IMR-90 (cell line): ENCODE results near the gene EHD4. TPM values are rescaled to one million over a fixed set of nuclear protein-coding genes. Genes with fewer than 3 reads are reported as not detected.

Source experiments
- ATAC-seq: fragments of 200-7000 bp; cut with Tn5 transposase; 2 replicates; pipeline ENCODE4 v1.9.1; 2020; ENCODE audit warnings: low read depth, mild to moderate bottlenecking, moderate library complexity
- BruUV-seq: library from RNA; stranded (reverse); fragments of 400-500 nt; replicated peaks from 2 replicates; lab custom pipeline; 2021; lab: Mats Ljungman, UMichigan
- CTCF ChIA-PET: fragments of 300-600 bp; formaldehyde crosslinking; extraction: SDS; loops from one replicate; lab custom pipeline; 2021; ENCODE audit warnings: antibody characterized with exemption; lab: Yijun Ruan, JAX
- POLR2A ChIA-PET: fragments of 300-600 bp; sonication (Branson Sonifier 250); formaldehyde crosslinking; loops from one replicate; lab custom pipeline; 2022; ENCODE audit warnings: antibody characterized with exemption; ENCODE audit not compliant: unreplicated experiment; lab: Charles Lee
- DNase-seq: peaks from one replicate; pipeline ENCODE4 v3.0.0; 2013
- H2AFZ ChIP-seq: replicated peaks from 2 replicates; pipeline ENCODE3; 2013; ENCODE audit warnings: low read length, mild to moderate bottlenecking; ENCODE audit not compliant: poor library complexity
- H2AK5ac ChIP-seq: 2 replicates; pipeline ENCODE4 v1.6.1; 2013; ENCODE audit warnings: low read depth, low read length, inconsistent platforms
- H2AK9ac ChIP-seq: replicated peaks from 2 replicates; pipeline ENCODE3; 2013; ENCODE audit warnings: mild to moderate bottlenecking, low read depth, low read length, moderate library complexity; ENCODE audit not compliant: poor library complexity
- H2BK120ac ChIP-seq: 2 replicates; pipeline ENCODE4 v1.6.1; 2013; ENCODE audit warnings: low read depth, low read length, inconsistent platforms
- H2BK15ac ChIP-seq: 3 replicates; pipeline ENCODE4 v1.6.1; 2013; ENCODE audit warnings: low read depth, low read length, inconsistent platforms
- H2BK20ac ChIP-seq: 2 replicates; pipeline ENCODE4 v1.6.1; 2013; ENCODE audit warnings: low read depth, mild to moderate bottlenecking, inconsistent platforms, low read length, moderate library complexity
- H2BK5ac ChIP-seq: 2 replicates; pipeline ENCODE4 v1.6.1; 2013; ENCODE audit warnings: mild to moderate bottlenecking, low read depth, low read length, inconsistent platforms; ENCODE audit not compliant: poor library complexity, severe bottlenecking
- H3K14ac ChIP-seq: replicated peaks from 2 replicates; pipeline ENCODE4 v1.6.1; 2013; ENCODE audit warnings: low read depth, low read length, inconsistent platforms
- H3K18ac ChIP-seq: 2 replicates; pipeline ENCODE4 v1.6.1; 2013; ENCODE audit warnings: low read depth, low read length, control low read depth
- H3K23ac ChIP-seq: 2 replicates; pipeline ENCODE4 v1.6.1; 2013; ENCODE audit warnings: low read depth, low read length, inconsistent platforms
- H3K27ac ChIP-seq: 2 replicates; pipeline ENCODE4 v1.5.1; 2013; ENCODE audit warnings: mild to moderate bottlenecking, control low read depth, low read length; ENCODE audit not compliant: insufficient read depth
- H3K27me3 ChIP-seq: 2 replicates; pipeline ENCODE4 v1.6.1; 2013; ENCODE audit warnings: low read length; ENCODE audit not compliant: control insufficient read depth, insufficient read depth
- H3K36me3 ChIP-seq: 2 replicates; pipeline ENCODE4 v1.6.1; 2013; ENCODE audit warnings: low read length, mixed read lengths; ENCODE audit not compliant: control insufficient read depth, insufficient read depth
- H3K4ac ChIP-seq: 2 replicates; pipeline ENCODE4 v1.6.1; 2013; ENCODE audit warnings: low read depth, low read length, inconsistent platforms
- H3K4me1 ChIP-seq: 2 replicates; pipeline ENCODE4 v1.6.1; 2013; ENCODE audit warnings: low read length, mixed read lengths; ENCODE audit not compliant: control insufficient read depth, insufficient read depth
- H3K4me2 ChIP-seq: 2 replicates; pipeline ENCODE4 v1.6.1; 2013; ENCODE audit warnings: low read depth, mild to moderate bottlenecking, control low read depth, low read length, moderate library complexity
- H3K4me3 ChIP-seq: 2 replicates; pipeline ENCODE4 v1.5.1; 2013; ENCODE audit warnings: low read depth, mild to moderate bottlenecking, control low read depth, low read length, moderate library complexity; ENCODE audit not compliant: insufficient read depth
- H3K56ac ChIP-seq: 2 replicates; pipeline ENCODE4 v1.6.1; 2013; ENCODE audit warnings: low read length, inconsistent platforms; ENCODE audit not compliant: insufficient read depth; ENCODE audit errors: extremely low read depth
- H3K79me1 ChIP-seq, 2 experiments: 2 replicates each; pipeline ENCODE4 v1.6.1; 2013; ENCODE audit warnings: low read length in 2 of 2, inconsistent platforms in 1 of 2, low read depth in 1 of 2
- H3K9ac ChIP-seq: 2 replicates; pipeline ENCODE4 v1.6.1; 2013; ENCODE audit warnings: low read depth, low read length, control low read depth
- H3K9me1 ChIP-seq: 2 replicates; pipeline ENCODE4 v1.6.1; 2013; ENCODE audit warnings: low read length, inconsistent platforms; ENCODE audit not compliant: insufficient read depth
- H3K9me3 ChIP-seq: 2 replicates; pipeline ENCODE4 v1.6.1; 2013; ENCODE audit warnings: low read length; ENCODE audit not compliant: control insufficient read depth, insufficient read depth
- H4K20me1 ChIP-seq: 2 replicates; pipeline ENCODE4 v1.6.1; 2013; ENCODE audit warnings: low read length, inconsistent platforms; ENCODE audit not compliant: insufficient read depth
- H4K5ac ChIP-seq: 2 replicates; pipeline ENCODE4 v1.6.1; 2013; ENCODE audit warnings: mild to moderate bottlenecking, low read depth, low read length, control low read depth
- H4K8ac ChIP-seq, 2 experiments: 2 replicates each; pipeline ENCODE4 v1.6.1; 2013; ENCODE audit warnings: low read depth in 2 of 2, low read length in 2 of 2, control low read depth in 1 of 2, inconsistent platforms in 1 of 2
- H4K91ac ChIP-seq: 2 replicates; pipeline ENCODE4 v1.6.1; 2013; ENCODE audit warnings: low read depth, low read length, inconsistent platforms; ENCODE audit not compliant: insufficient read depth
- CEBPB ChIP-seq: IDR thresholded peaks from 2 replicates; pipeline ENCODE4 v1.6.1; 2012; ENCODE audit warnings: low read depth, low read length, improper control_type of control experiment
- CTCF ChIP-seq: conservative IDR thresholded peaks from 2 replicates; pipeline ENCODE4 v1.5.1; 2012; ENCODE audit warnings: mild to moderate bottlenecking, low read depth, low read length, improper control_type of control experiment
- NFE2L2 ChIP-seq: fragments of 150-350 bp; IDR thresholded peaks from 2 replicates; pipeline ENCODE4 v1.6.1; 2016; ENCODE audit warnings: low read depth, mild to moderate bottlenecking, low read length
- POLR2A ChIP-seq: IDR thresholded peaks from 2 replicates; pipeline ENCODE4 v1.6.1; 2012; ENCODE audit warnings: mild to moderate bottlenecking, low read depth, low read length
- RCOR1 ChIP-seq: IDR thresholded peaks from 2 replicates; pipeline ENCODE4 v1.6.1; 2012; ENCODE audit warnings: mild to moderate bottlenecking, low read length, improper control_type of control experiment; ENCODE audit not compliant: insufficient replicate concordance
- WGBS, 2 experiments: methylation state at CpG; one replicate each; pipeline versions ENCODE4 v1.1.5 to v1.1.7; 2013; ENCODE audit warnings: missing lambda C conversion rate in 2 of 2; ENCODE audit not compliant: insufficient read length in 1 of 2; ENCODE audit errors: extremely low coverage in 2 of 2; 5-methylcytosine and 5-hydroxymethylcytosine counted together
- dilution Hi-C: fragments of 300-500 bp; cut with HindIII; formaldehyde crosslinking; loops from one replicate; pipeline ENCODE4 v1.14.3; 2018; ENCODE audit warnings: low sequenced_read_pairs; ENCODE audit not compliant: unreplicated experiment
- in situ Hi-C: fragments of 300-500 bp; cut with MboI; formaldehyde crosslinking; loops from 3 replicates; pipeline ENCODE4 v1.14.3; 2019; ENCODE audit warnings: low sequenced_read_pairs, inconsistent platforms, mixed read lengths
- intact Hi-C: fragments of 100-400 bp; cut with micrococcal nuclease; formaldehyde crosslinking; loops from 2 replicates; pipeline ENCODE4 v1.10.0; 2022
- polyA plus RNA-seq, 3 experiments: library from polyadenylated mRNA; depleted of rRNA; stranded (reverse); fragments of >200 nt; gene quantifications; 2 replicates each; pipeline ENCODE4 v1.2.3, GENCODE V29; 2012; ENCODE audit warnings: low replicate concordance in 1 of 3
- total RNA-seq: library from RNA; depleted of rRNA; stranded (reverse); fragments of >200 nt; gene quantifications from 2 replicates; pipeline ENCODE4 v1.2.3, GENCODE V29; 2012

EHD4 gene
- total and polyA plus RNA-seq, 2 of the 4 experiments (the other 2 are of a cell fraction) = 21.0 to 29.0 TPM

DNA sequence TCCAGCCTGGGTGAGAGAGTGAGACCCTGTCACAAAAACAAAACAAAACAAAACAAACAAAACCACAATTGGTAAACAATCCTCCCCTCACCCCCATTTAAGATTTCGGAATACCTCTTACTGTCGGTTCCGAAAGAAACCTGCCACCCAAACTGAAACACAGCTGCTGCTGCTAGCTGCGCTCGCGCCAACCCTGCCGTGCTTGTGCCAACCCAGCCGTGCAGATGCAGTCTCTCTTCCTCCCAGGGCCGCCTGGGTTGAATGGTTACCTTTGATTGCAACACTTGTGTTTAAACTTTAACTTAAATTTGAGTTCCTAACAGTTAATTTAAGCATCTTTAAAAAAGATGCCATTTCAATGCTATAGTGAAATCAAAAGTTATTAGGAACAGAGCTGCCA, 50.0 kb downstream of the EHD4 start:
- H4K8ac ChIP-seq = no peak overlapping the region
- H2BK20ac ChIP-seq = no peak overlapping the region
- in situ Hi-C loops = no loop called here
- H3K27ac ChIP-seq = no peak overlapping the region
- no peak overlapping the region for H3K4me3 ChIP-seq
- no peak overlapping the region for H3K56ac ChIP-seq
- intact Hi-C loops = no loop called here
- H3K36me3 ChIP-seq = peaks cover 7% of the 10 kb centered on the region
- no peak overlapping the region for H2BK5ac ChIP-seq
- no peak overlapping the region for H3K18ac ChIP-seq
- WGBS, 2 experiments = 95% methylated on average over 3 of the region's 9 CpGs; no CpG with 5 or more reads in 1 of the 2 experiments
- dilution Hi-C loops = no loop called here
- H2BK120ac ChIP-seq = no peak overlapping the region
- H3K9ac ChIP-seq = no peak overlapping the region
- no TSS peak for BruUV-seq
- no peak overlapping the region for H4K91ac ChIP-seq
- TF ChIP-seq NFE2L2 (no peak), POLR2A (no peak), RCOR1 (no peak), CTCF (no peak), CEBPB (no peak)
- no peak overlapping the region for H2AK5ac ChIP-seq
- DNase-seq (no peak), ATAC-seq (no peak)
- ChIA-PET POLR2A (no interaction called here), CTCF (no interaction called here)
- H4K5ac ChIP-seq = no peak overlapping the region
- H3K23ac ChIP-seq = no peak overlapping the region
- no peaks in the 10 kb centered on the region for H3K9me3 ChIP-seq
- no peak overlapping the region for H3K4ac ChIP-seq
- H3K14ac ChIP-seq = no peak overlapping the region
- no peaks in the 10 kb centered on the region for H3K27me3 ChIP-seq
- no peak overlapping the region for H2BK15ac ChIP-seq
- peaks cover 13 to 81% of the 10 kb centered on the region in 2 experiments for H3K79me1 ChIP-seq
- H3K4me2 ChIP-seq = no peak overlapping the region
- peaks cover 28% of the 10 kb centered on the region for H3K4me1 ChIP-seq
- peaks cover 24% of the 10 kb centered on the region for H4K20me1 ChIP-seq
- no peak overlapping the region for H2AFZ ChIP-seq
- peaks cover 40% of the 10 kb centered on the region for H3K9me1 ChIP-seq
- H2AK9ac ChIP-seq = no peak overlapping the region
